Central memory CD4-positive, alpha-beta T cell (primary cell): ENCODE measurements around the gene ALDH6A1.

Experiments used
- DNase-seq: peaks from one replicate; pipeline ENCODE4 v3.0.0; 2022

ALDH6A1 gene

GRCh38 chr14:74048281-74048680, 36.0 kb downstream of the ALDH6A1 start:
- no peak for DNase-seq

- DNase-seq = no peak
Measured at GRCh38 chr14:74045522-74045921, 38.7 kb downstream of the ALDH6A1 start.

- DNase-seq = no peak
Measured at GRCh38 chr14:74042296-74042695, 42.0 kb downstream of the ALDH6A1 start.

GRCh38 chr14:74038020-74038859, 46.0 kb downstream of the ALDH6A1 start:
- DNase-seq = peak; percentile 48

GRCh38 chr14:74035556-74035955, 48.7 kb downstream of the ALDH6A1 start:
- no peak for DNase-seq

GRCh38 chr14:74034572-74034971, 49.7 kb downstream of the ALDH6A1 start:
- no peak for DNase-seq

- no peak for DNase-seq
Measured at GRCh38 chr14:74029136-74029535, 55.1 kb downstream of the ALDH6A1 start.

GRCh38 chr14:74022346-74022745, 61.9 kb downstream of the ALDH6A1 start:
- DNase-seq = no peak

GRCh38 chr14:74019408-74020137, 64.7 kb downstream of the ALDH6A1 start:
- no peak for DNase-seq

GRCh38 chr14:74018586-74019407, 65.5 kb downstream of the ALDH6A1 start, which contains the start of the genes BBOF1 and ENTPD5:
Gene BBOF1, plus strand, starts transcription at chr14:74019349. Its CDS starts 130 bp downstream, at chr14:74019479.
Gene ENTPD5, minus strand, starts transcription at chr14:74019288. Its CDS starts 31,186 bp downstream, at chr14:73988102.
- peak; percentile 90 for DNase-seq

GRCh38 chr14:74018174-74018585, 66.1 kb downstream of the ALDH6A1 start:
- DNase-seq = peak; percentile 17

GRCh38 chr14:74015963-74016362, 68.3 kb downstream of the ALDH6A1 start:
- no peak for DNase-seq

- DNase-seq = no peak
Measured at GRCh38 chr14:74015176-74015575, 69.1 kb downstream of the ALDH6A1 start.

GRCh38 chr14:74014299-74014698, 70.0 kb downstream of the ALDH6A1 start:
- no peak for DNase-seq

GRCh38 chr14:74008843-74009499, 75.3 kb downstream of the ALDH6A1 start:
- DNase-seq = no peak
